HCT116 (cell line): ENCODE data around the gene TEAD3. TPM values are rescaled to one million over a fixed set of nuclear protein-coding genes. Genes with fewer than 3 reads are reported as not detected.

ENCODE experiments used
- ATAC-seq: fragments of 200-7000 bp; cut with Tn5 transposase; 2 replicates; pipeline ENCODE4 v1.9.1; 2020; ENCODE audit warnings: mild to moderate bottlenecking, moderate library complexity
- BruUV-seq: library from RNA; stranded (reverse); fragments of 400-500 nt; replicated peaks from 2 replicates; lab custom pipeline; 2021; lab: Mats Ljungman, UMichigan
- CTCF ChIA-PET: fragments of 300-600 bp; sonication (Branson Sonifier 250); formaldehyde crosslinking; loops from one replicate; lab custom pipeline; 2021; ENCODE audit warnings: antibody characterized with exemption; lab: Charles Lee
- POLR2A ChIA-PET: fragments of 300-600, 350-600 bp; sonication (Branson Sonifier 250); formaldehyde crosslinking; loops from one replicate; lab custom pipeline; 2021; ENCODE audit warnings: antibody characterized with exemption; lab: Charles Lee
- RAD21 ChIA-PET, 2 experiments: fragments of 300-600 bp; sonication (Branson Sonifier 250); formaldehyde crosslinking; loops; one replicate each; lab custom pipeline; 2023; ENCODE audit warnings: low total read pairs in 2 of 2; ENCODE audit not compliant: uncharacterized antibody in 2 of 2, unreplicated experiment in 2 of 2, low non-redundant PET in 1 of 2; lab: Charles Lee
- DNase-seq: peaks from one replicate; pipeline ENCODE4 v3.0.0-alpha.2; 2010; ENCODE audit warnings: low read depth, low spot score
- H2AFZ ChIP-seq: fragments of 200-600 bp; shearing (Covaris generic), sonication (generic); 2 replicates; pipeline ENCODE4 v1.6.1; 2017; ENCODE audit warnings: low read depth, mixed run types, mixed read lengths, antibody characterized with exemption, low read length; ENCODE audit not compliant: poor library complexity, severe bottlenecking
- H3K27ac ChIP-seq: 2 replicates; pipeline ENCODE4 v1.5.1; 2012; ENCODE audit warnings: low read depth, low read length
- H3K27me3 ChIP-seq: fragments of 200-600 bp; sonication (generic); 2 replicates; pipeline ENCODE4 v1.6.1; 2016; ENCODE audit warnings: mixed run types, low read length, mixed read lengths; ENCODE audit not compliant: insufficient read depth
- H3K36me3 ChIP-seq, 2 experiments: fragments of 200-500 bp in 1 of 2; fragments of 200-600 bp in 1 of 2; sonication (Bioruptor generic) in 1 of 2; sonication (generic) in 1 of 2; 2 replicates each; pipeline versions ENCODE4 v1.5.1 to v1.6.1; 2014 to 2016; ENCODE audit warnings: low read length in 2 of 2, inconsistent platforms in 1 of 2, mixed read lengths in 1 of 2, mixed run types in 1 of 2; ENCODE audit not compliant: insufficient read depth in 2 of 2, control insufficient read depth in 1 of 2
- H3K4me1 ChIP-seq, 2 experiments: fragments of 200-600 bp in 1 of 2; sonication (generic) in 1 of 2; 2 replicates each; pipeline versions ENCODE4 v1.5.1 to v1.6.1; 2012 to 2017; ENCODE audit warnings: low read length in 2 of 2, inconsistent platforms in 1 of 2, mild to moderate bottlenecking in 1 of 2, mixed read lengths in 1 of 2, mixed run types in 1 of 2, moderate library complexity in 1 of 2; ENCODE audit not compliant: insufficient read depth in 2 of 2, control insufficient read depth in 1 of 2
- H3K4me2 ChIP-seq: fragments of 200-600 bp; sonication (generic); 2 replicates; pipeline ENCODE4 v1.6.1; 2017; ENCODE audit warnings: mixed run types, low read length, mixed read lengths
- H3K4me3 ChIP-seq, 2 experiments: fragments of 200-600 bp in 1 of 2; sonication (generic) in 1 of 2; replicated peaks in 1 of 2; 2 replicates each; pipeline ENCODE4 v1.5.1; 2011 to 2016; ENCODE audit warnings: low read length in 2 of 2, control low read depth in 1 of 2, low read depth in 1 of 2, mild to moderate bottlenecking in 1 of 2, mixed read lengths in 1 of 2, mixed run types in 1 of 2
- H3K79me2 ChIP-seq: fragments of 200-600 bp; sonication (generic); 2 replicates; pipeline ENCODE4 v1.6.1; 2017; ENCODE audit warnings: mild to moderate bottlenecking, mixed run types, low read length, moderate library complexity, mixed read lengths; ENCODE audit not compliant: insufficient read depth
- H3K9ac ChIP-seq: fragments of 200-600 bp; sonication (generic); 2 replicates; pipeline ENCODE4 v1.6.1; 2016; ENCODE audit warnings: low read length, mixed read lengths
- H3K9me2 ChIP-seq: fragments of 200-600 bp; sonication (generic), shearing (Covaris generic); 2 replicates; pipeline ENCODE4 v1.6.1; 2017; ENCODE audit warnings: mixed run types, mild to moderate bottlenecking, moderate library complexity; ENCODE audit not compliant: insufficient read depth
- H3K9me3 ChIP-seq, 2 experiments: fragments of 200-500 bp in 1 of 2; fragments of 200-600 bp in 1 of 2; sonication (Bioruptor generic) in 1 of 2; sonication (generic) in 1 of 2; 2 replicates each; pipeline ENCODE4 v1.6.1; 2014 to 2017; ENCODE audit warnings: low read length in 2 of 2, mixed read lengths in 2 of 2, inconsistent platforms in 1 of 2, low read depth in 1 of 2, mild to moderate bottlenecking in 1 of 2, mixed run types in 1 of 2, moderate library complexity in 1 of 2; ENCODE audit not compliant: control insufficient read depth in 1 of 2, insufficient read depth in 1 of 2
- H4K20me1 ChIP-seq: fragments of 200-600 bp; sonication (generic), shearing (Covaris generic); 2 replicates; pipeline ENCODE4 v1.6.1; 2017; ENCODE audit warnings: mixed run types, mild to moderate bottlenecking, moderate library complexity; ENCODE audit not compliant: insufficient read depth
- CBX3 ChIP-seq: IDR thresholded peaks from 2 replicates; pipeline ENCODE4 v1.6.1; 2012; ENCODE audit warnings: low read depth
- CEBPB ChIP-seq: IDR thresholded peaks from 2 replicates; pipeline ENCODE4 v1.6.1; 2012; ENCODE audit warnings: low read depth
- EGR1 ChIP-seq: IDR thresholded peaks from 2 replicates; pipeline ENCODE4 v1.6.1; 2012; ENCODE audit warnings: low read depth
- EZH2 ChIP-seq: fragments of 200-600 bp; sonication (generic); IDR thresholded peaks from 2 replicates; pipeline ENCODE4 v1.6.1; 2017; ENCODE audit warnings: antibody characterized with exemption, mixed run types
- EZH2phosphoT487 ChIP-seq: fragments of 200-600 bp; IDR thresholded peaks from 2 replicates; pipeline ENCODE4 v1.6.1; 2018; ENCODE audit warnings: antibody characterized with exemption, borderline replicate concordance
- FOSL1 ChIP-seq: IDR thresholded peaks from 2 replicates; pipeline ENCODE4 v1.6.1; 2012; ENCODE audit warnings: low read depth
- POLR2A ChIP-seq: IDR thresholded peaks from 2 replicates; pipeline ENCODE4 v1.7.0; 2011; ENCODE audit warnings: borderline replicate concordance; ENCODE audit not compliant: insufficient read depth, insufficient read length; ENCODE audit errors: extremely low read depth
- SIN3A ChIP-seq: IDR thresholded peaks from 2 replicates; pipeline ENCODE4 v1.6.1; 2012; ENCODE audit warnings: low read depth
- SRF ChIP-seq: IDR thresholded peaks from 2 replicates; pipeline ENCODE4 v1.6.1; 2012; ENCODE audit warnings: low read depth
- TCF7L2 ChIP-seq: IDR thresholded peaks from 2 replicates; pipeline ENCODE4 v1.7.0; 2011; ENCODE audit warnings: borderline replicate concordance, inconsistent platforms; ENCODE audit not compliant: insufficient read depth, insufficient read length; ENCODE audit errors: extremely low read depth
- ZFX ChIP-seq: fragments of 450-650 bp; IDR thresholded peaks from 2 replicates; pipeline ENCODE4 v1.6.1; 2017
- ZNF274 ChIP-seq: fragments of 200-500 bp; sonication (Bioruptor generic); IDR thresholded peaks from 2 replicates; pipeline ENCODE4 v1.6.1; 2014; ENCODE audit warnings: mild to moderate bottlenecking, low read depth, low read length, inconsistent platforms
- intact Hi-C: fragments of 100-400 bp; cut with micrococcal nuclease; formaldehyde crosslinking; loops from 2 replicates; pipeline ENCODE4 v1.10.0; 2022
- total RNA-seq: library from RNA; stranded (reverse); gene quantifications from one replicate; pipeline ENCODE4 v1.2.1, GENCODE V29; 2021; ENCODE audit not compliant: unreplicated experiment

TEAD3 gene
- total RNA-seq, 1 experiment from 2014 or later = 21.8 TPM

GRCh38 chr6:35429463-35429862 lies 67.4 kb downstream of the TEAD3 start:
- H3K27me3 ChIP-seq = no peaks in the 10 kb centered on the region
- no peak overlapping the region for H3K9ac ChIP-seq
- no peaks in the 10 kb centered on the region for H3K9me2 ChIP-seq
- no peak overlapping the region for H3K4me2 ChIP-seq
- BruUV-seq = no TSS peak
- DNase-seq (no peak), ATAC-seq (no peak)
- H3K4me1 ChIP-seq = peaks cover 0 to 4% of the 10 kb centered on the region in 2 experiments; a peak in 1 of 4 replicates
- H3K27ac ChIP-seq = no peak overlapping the region
- TF ChIP-seq EGR1 (no peak), CBX3 (peak; percentile 77; the same call in 1 of the 2 replicates)
- CTCF ChIA-PET = no interaction called here
- H3K9me3 ChIP-seq = peaks cover 0 to 15% of the 10 kb centered on the region in 2 experiments; a peak in 2 of 4 replicates
- H4K20me1 ChIP-seq = no peaks in the 10 kb centered on the region
- H3K4me3 ChIP-seq = no peak overlapping the region
- POLR2A ChIA-PET = no interaction called here
- RAD21 ChIA-PET = no interaction called here
- no peak overlapping the region for H2AFZ ChIP-seq
- intact Hi-C loops = no loop called here
- peaks cover 5 to 12% of the 10 kb centered on the region in 2 experiments; a peak in 2 of 4 replicates for H3K36me3 ChIP-seq
- no peaks in the 10 kb centered on the region for H3K79me2 ChIP-seq

- no peak overlapping the region for H3K4me3 ChIP-seq
- TF ChIP-seq SIN3A (no peak), TCF7L2 (no peak), EZH2phosphoT487 (no peak), ZNF274 (no peak), EZH2 (no peak), FOSL1 (no peak), ZFX (no peak), EGR1 (no peak), CEBPB (no peak), SRF (no peak), POLR2A (no peak)
- TF ChIP-seq, all 23 proteins: peak for 0
- H2AFZ ChIP-seq = no peak overlapping the region
- H3K4me2 ChIP-seq = no peak overlapping the region
- no peaks in the 10 kb centered on the region for H3K27me3 ChIP-seq
- peaks cover 0 to 4% of the 10 kb centered on the region in 2 experiments; a peak in 1 of 4 replicates for H3K4me1 ChIP-seq
- no peak overlapping the region for H3K9ac ChIP-seq
- no peak overlapping the region for H3K27ac ChIP-seq
- no TSS peak for BruUV-seq
- intact Hi-C loops = no loop called here
- POLR2A ChIA-PET = no interaction called here
- no peaks in the 10 kb centered on the region for H4K20me1 ChIP-seq
- H3K79me2 ChIP-seq = no peaks in the 10 kb centered on the region
- peaks cover 0 to 15% of the 10 kb centered on the region in 2 experiments; a peak in 2 of 4 replicates for H3K9me3 ChIP-seq
- DNase-seq (no peak), ATAC-seq (no peak)
- no peaks in the 10 kb centered on the region for H3K9me2 ChIP-seq
- CTCF ChIA-PET = interaction anchor here (0.7 to 1.2 kb wide), 2 partner anchors 11 to 14 kb away, joined by 3 read pairs; no protein-coding TSS in a partner anchor
- RAD21 ChIA-PET = no interaction called here
- H3K36me3 ChIP-seq = peaks cover 5 to 13% of the 10 kb centered on the region in 2 experiments; a peak in 2 of 4 replicates
These were observed 68.3 kb downstream of the TEAD3 start for GRCh38 chr6:35428421-35429149.
